Suprapubic skin (tissue), 4 donors: ENCODE results near the gene RPL27A. TPM values are rescaled to one million over a fixed set of nuclear protein-coding genes. Genes with fewer than 3 reads are reported as not detected.
A peak's percentile ranks its signal among the peaks of the same experiment; 100 is the strongest.

Experiments used
- DNase-seq, 2 donors: peaks; one replicate each; pipeline ENCODE4 v3.0.0-alpha.2; 2019; ENCODE audit warnings: low spot score in 2 of 2
- H3K27ac ChIP-seq: fragments of 200-600 bp; sonication (generic); one replicate; pipeline ENCODE4 v1.5.1; 2019
- H3K27me3 ChIP-seq: fragments of 200-600 bp; sonication (generic); one replicate; pipeline ENCODE4 v1.5.1; 2019
- H3K36me3 ChIP-seq: fragments of 200-600 bp; sonication (generic); one replicate; pipeline ENCODE4 v1.5.1; 2019
- H3K4me1 ChIP-seq: fragments of 200-600 bp; sonication (generic); one replicate; pipeline ENCODE4 v1.5.1; 2019
- H3K4me3 ChIP-seq: fragments of 200-600 bp; sonication (generic); one replicate; pipeline ENCODE4 v1.5.1; 2019; ENCODE audit warnings: mild to moderate bottlenecking
- H3K9me3 ChIP-seq: fragments of 200-600 bp; sonication (generic); one replicate; pipeline ENCODE4 v1.5.1; 2019
- CTCF ChIP-seq, 2 donors: fragments of 200-600 bp in 1 of 2; fragments of 450-650 bp in 1 of 2; sonication (generic) in 1 of 2; IDR thresholded peaks; one replicate each; pipeline ENCODE4 v1.5.1; 2016 to 2019; ENCODE audit warnings: antibody characterized with exemption in 2 of 2, mild to moderate bottlenecking in 1 of 2, moderate library complexity in 1 of 2
- EP300 ChIP-seq: sonication (generic); formaldehyde crosslinking; IDR thresholded peaks from one replicate; pipeline ENCODE4 v1.6.1; 2017; ENCODE audit warnings: antibody characterized with exemption
- POLR2A ChIP-seq, 2 donors: fragments of 450-650 bp; IDR thresholded peaks; one replicate each; pipeline ENCODE4 v1.6.1; 2017; ENCODE audit warnings: antibody characterized with exemption in 2 of 2, mild to moderate bottlenecking in 2 of 2, moderate library complexity in 2 of 2
- POLR2AphosphoS5 ChIP-seq, 3 donors: sonication (generic); formaldehyde crosslinking; IDR thresholded peaks; one replicate each; pipeline ENCODE4 v1.6.1; 2017; ENCODE audit warnings: antibody characterized with exemption in 3 of 3
- WGBS: methylation state at CpG from one replicate; pipeline ENCODE4 v1.1.5; 2018; 5-methylcytosine and 5-hydroxymethylcytosine counted together
- total RNA-seq, 4 donors: library from RNA; depleted of rRNA; stranded (reverse); fragments of >200 nt; gene quantifications; one replicate each; pipeline ENCODE4 v1.1.0, GENCODE V29; 2016

Gene RPL27A
- total RNA-seq, 4 donors from 2014 or later, result 822 to 1,505 (median 1,124) TPM

- H3K4me1 ChIP-seq, result peaks cover 22% of the 10 kb centered on the region
- no peak for DNase-seq
- TF ChIP-seq POLR2AphosphoS5 (IDR thresholded peaks at IDR 0.05) (no peak), POLR2A (IDR thresholded peaks at IDR 0.05) (no peak)
- H3K9me3 ChIP-seq, result no peaks in the 10 kb centered on the region
- peaks cover 13% of the 10 kb centered on the region for H3K36me3 ChIP-seq
- no peak overlapping the region for H3K4me3 ChIP-seq
- 90% methylated on average over 19 of the region's 23 CpGs for WGBS
- no peak overlapping the region for H3K27ac ChIP-seq
- H3K27me3 ChIP-seq, result no peaks in the 10 kb centered on the region
These were observed 48.1 kb downstream of the RPL27A start for GRCh38 chr11:8730697-8731020.

- H3K36me3 ChIP-seq, result peaks cover 12% of the 10 kb centered on the region
- 72% methylated on average over 3 of the region's 3 CpGs for WGBS
These were observed 49.2 kb downstream of the RPL27A start for GRCh38 chr11:8731647-8732323.

GRCh38 chr11:8732324-8732670 is 49.7 kb downstream of the RPL27A start:
- no peak overlapping the region for H3K4me3 ChIP-seq
- WGBS, result 35% methylated on average over 3 of the region's 3 CpGs
- peaks cover 18% of the 10 kb centered on the region for H3K4me1 ChIP-seq
- TF ChIP-seq EP300 (no peak), POLR2AphosphoS5 (IDR thresholded peaks at IDR 0.05) (no peak), CTCF (IDR thresholded peaks at IDR 0.05) (no peak), POLR2A (IDR thresholded peaks at IDR 0.05) (no peak)
- no peaks in the 10 kb centered on the region for H3K9me3 ChIP-seq
- H3K27me3 ChIP-seq, result no peaks in the 10 kb centered on the region
- peak overlapping the region; percentile 53 for H3K27ac ChIP-seq
- peaks cover 15% of the 10 kb centered on the region for H3K36me3 ChIP-seq
- DNase-seq, result no peak

More at GRCh38 chr11:8731647-8732323, 49.2 kb downstream of the RPL27A start:
- Histone ChIP-seq H3K9me3 (no peaks in the 10 kb centered on the region), H3K27ac (peak overlapping the region; percentile 53), H3K4me1 (peaks cover 22% of the 10 kb centered on the region), H3K4me3 (no peak overlapping the region), H3K27me3 (no peaks in the 10 kb centered on the region)
- TF ChIP-seq POLR2A (IDR thresholded peaks at IDR 0.05), result no peak
- no peak for TF ChIP-seq POLR2AphosphoS5 (IDR thresholded peaks at IDR 0.05)
- no peak for TF ChIP-seq CTCF (IDR thresholded peaks at IDR 0.05)
- TF ChIP-seq EP300, result no peak
- DNase-seq, result no peak

- no peak for TF ChIP-seq EP300
- H3K9me3 ChIP-seq, result no peaks in the 10 kb centered on the region
- H3K27ac ChIP-seq, result peak overlapping the region; percentile 53
- no peaks in the 10 kb centered on the region for H3K27me3 ChIP-seq
- H3K4me1 ChIP-seq, result peaks cover 15% of the 10 kb centered on the region
- no peak for DNase-seq
- 32% methylated on average over 7 of the region's 7 CpGs for WGBS
- H3K4me3 ChIP-seq, result no peak overlapping the region
- H3K36me3 ChIP-seq, result peaks cover 15% of the 10 kb centered on the region
These were observed 50.2 kb downstream of the RPL27A start for GRCh38 chr11:8732748-8733241.

- TF ChIP-seq POLR2AphosphoS5 (IDR thresholded peaks at IDR 0.05) (no peak), CTCF (IDR thresholded peaks at IDR 0.05) (no peak), POLR2A (IDR thresholded peaks at IDR 0.05) (no peak), EP300 (no peak)
- Histone ChIP-seq H3K36me3 (peaks cover 15% of the 10 kb centered on the region), H3K9me3 (no peaks in the 10 kb centered on the region), H3K27ac (no peak overlapping the region), H3K4me3 (no peak overlapping the region), H3K27me3 (no peaks in the 10 kb centered on the region), H3K4me1 (peaks cover 15% of the 10 kb centered on the region)
- DNase-seq, result no peak
- WGBS, result 100% methylated on average over 2 of the region's 2 CpGs
These were observed 51.3 kb downstream of the RPL27A start for GRCh38 chr11:8733852-8734251.

- TF ChIP-seq CTCF (IDR thresholded peaks at IDR 0.05), result no peak
- no peak for TF ChIP-seq EP300
- no peak for TF ChIP-seq POLR2A (IDR thresholded peaks at IDR 0.05)
- TF ChIP-seq POLR2AphosphoS5 (IDR thresholded peaks at IDR 0.05), result no peak
- Histone ChIP-seq H3K4me1 (peaks cover 15% of the 10 kb centered on the region), H3K27me3 (no peaks in the 10 kb centered on the region), H3K9me3 (no peaks in the 10 kb centered on the region), H3K4me3 (no peak overlapping the region), H3K36me3 (peaks cover 10% of the 10 kb centered on the region), H3K27ac (no peak overlapping the region)
- no peak for DNase-seq
- 93% methylated on average over 8 of the region's 8 CpGs for WGBS
These were observed 52.5 kb downstream of the RPL27A start for GRCh38 chr11:8735094-8735493.
